Fibroblast of pulmonary artery (primary cell): ENCODE measurements around the gene ECHS1.
A peak's percentile ranks its signal among the peaks of the same experiment; 100 is the strongest.

Source experiments
- DNase-seq: peaks from one replicate; pipeline ENCODE4 v3.0.0-alpha.2; 2010; ENCODE audit warnings: low read depth
- H3K4me3 ChIP-seq: replicated peaks from 2 replicates; pipeline ENCODE4 v1.5.1; 2011; ENCODE audit warnings: low read depth, mild to moderate bottlenecking, control low read depth, low read length, moderate library complexity
- TF ChIP-seq, protein P1 (sequence below): IDR thresholded peaks from 2 replicates; pipeline ENCODE4 v1.5.1; 2011; ENCODE audit warnings: mild to moderate bottlenecking, control low read depth, low read length, inconsistent platforms; ENCODE audit errors: missing control alignments

ECHS1 gene

DNA sequence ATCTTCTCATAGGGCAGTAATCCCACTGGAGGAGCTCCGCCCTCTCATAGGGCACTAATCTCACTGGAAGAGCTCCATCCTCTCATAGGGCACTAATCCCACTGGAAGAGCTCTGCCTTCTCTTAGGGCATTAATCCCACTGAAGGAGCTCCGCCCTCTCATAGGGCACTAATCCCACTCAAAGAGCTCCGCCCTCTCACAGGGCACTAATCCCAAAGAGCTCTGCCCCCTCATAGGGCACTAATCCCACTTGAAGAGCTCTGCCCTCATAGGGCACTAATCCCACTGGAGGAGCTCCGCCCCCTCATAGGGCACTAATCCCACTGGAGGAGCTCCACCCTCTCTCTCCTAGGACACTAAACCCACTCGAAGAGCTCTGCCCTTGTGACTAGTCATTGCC lies 11.9 kb downstream of the ECHS1 start:
- DNase-seq, result no peak
- no peak overlapping the region for H3K4me3 ChIP-seq
- TF ChIP-seq, protein P1, sequence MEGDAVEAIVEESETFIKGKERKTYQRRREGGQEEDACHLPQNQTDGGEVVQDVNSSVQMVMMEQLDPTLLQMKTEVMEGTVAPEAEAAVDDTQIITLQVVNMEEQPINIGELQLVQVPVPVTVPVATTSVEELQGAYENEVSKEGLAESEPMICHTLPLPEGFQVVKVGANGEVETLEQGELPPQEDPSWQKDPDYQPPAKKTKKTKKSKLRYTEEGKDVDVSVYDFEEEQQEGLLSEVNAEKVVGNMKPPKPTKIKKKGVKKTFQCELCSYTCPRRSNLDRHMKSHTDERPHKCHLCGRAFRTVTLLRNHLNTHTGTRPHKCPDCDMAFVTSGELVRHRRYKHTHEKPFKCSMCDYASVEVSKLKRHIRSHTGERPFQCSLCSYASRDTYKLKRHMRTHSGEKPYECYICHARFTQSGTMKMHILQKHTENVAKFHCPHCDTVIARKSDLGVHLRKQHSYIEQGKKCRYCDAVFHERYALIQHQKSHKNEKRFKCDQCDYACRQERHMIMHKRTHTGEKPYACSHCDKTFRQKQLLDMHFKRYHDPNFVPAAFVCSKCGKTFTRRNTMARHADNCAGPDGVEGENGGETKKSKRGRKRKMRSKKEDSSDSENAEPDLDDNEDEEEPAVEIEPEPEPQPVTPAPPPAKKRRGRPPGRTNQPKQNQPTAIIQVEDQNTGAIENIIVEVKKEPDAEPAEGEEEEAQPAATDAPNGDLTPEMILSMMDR, result no peak

DNA sequence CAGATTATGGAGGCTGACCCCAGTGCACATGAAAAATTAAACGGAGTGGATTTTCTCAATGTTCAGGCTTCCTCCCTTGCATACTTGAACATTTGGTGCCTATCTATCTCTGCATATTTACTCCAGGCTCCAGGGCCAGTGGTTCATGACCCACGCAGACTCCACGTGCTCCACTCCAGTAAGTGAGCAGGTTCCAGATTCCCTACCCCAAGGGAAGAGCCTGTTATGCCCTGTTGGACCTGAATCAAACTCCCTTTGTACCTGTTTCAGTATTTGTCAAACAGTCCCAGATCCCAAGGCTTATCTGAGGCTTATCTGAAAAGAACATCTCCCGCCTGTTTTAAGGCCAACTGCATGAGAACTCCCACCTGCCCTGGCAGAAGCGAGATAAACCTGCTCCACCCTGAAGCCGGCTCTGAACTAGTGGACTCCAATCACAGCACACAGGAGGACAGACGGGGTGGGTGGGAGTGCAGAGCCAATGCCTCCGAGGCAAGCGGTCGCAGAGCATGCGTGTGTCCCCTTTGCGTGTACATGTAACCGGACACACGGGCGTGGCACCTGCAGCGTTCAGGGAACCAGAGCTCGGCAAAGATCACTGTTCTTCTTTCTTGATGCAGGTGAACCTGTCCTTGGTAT lies 13.1 kb downstream of the ECHS1 start:
- TF ChIP-seq, protein P1, result no peak
- DNase-seq, result no peak

DNA sequence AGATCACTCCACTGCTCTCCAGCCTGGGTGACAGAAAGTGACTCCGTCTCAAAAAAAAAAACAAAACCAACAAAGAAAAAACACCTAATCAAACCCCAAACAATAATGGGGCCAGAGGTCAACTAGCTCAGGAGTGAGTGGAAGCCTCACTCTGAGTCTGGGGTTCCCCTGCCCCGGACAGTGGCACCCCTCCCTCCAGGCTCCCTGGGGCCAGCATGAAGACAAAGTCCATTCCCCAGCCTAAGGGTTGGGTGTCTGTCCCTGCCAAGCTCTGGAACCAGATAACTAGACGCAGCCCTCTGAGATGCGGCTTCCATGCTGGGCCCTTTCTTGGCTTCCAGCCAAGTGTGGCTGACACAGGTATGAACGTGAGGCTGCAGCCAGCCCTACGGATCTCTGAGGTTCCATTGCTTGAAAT lies 13.6 kb downstream of the ECHS1 start:
- no peak for DNase-seq
- H3K4me3 ChIP-seq, result no peak overlapping the region
- TF ChIP-seq, protein P1, result no peak

More for the DNA sequence above, 13.1 kb downstream of the ECHS1 start:
- H3K4me3 ChIP-seq, result no peak overlapping the region

DNA sequence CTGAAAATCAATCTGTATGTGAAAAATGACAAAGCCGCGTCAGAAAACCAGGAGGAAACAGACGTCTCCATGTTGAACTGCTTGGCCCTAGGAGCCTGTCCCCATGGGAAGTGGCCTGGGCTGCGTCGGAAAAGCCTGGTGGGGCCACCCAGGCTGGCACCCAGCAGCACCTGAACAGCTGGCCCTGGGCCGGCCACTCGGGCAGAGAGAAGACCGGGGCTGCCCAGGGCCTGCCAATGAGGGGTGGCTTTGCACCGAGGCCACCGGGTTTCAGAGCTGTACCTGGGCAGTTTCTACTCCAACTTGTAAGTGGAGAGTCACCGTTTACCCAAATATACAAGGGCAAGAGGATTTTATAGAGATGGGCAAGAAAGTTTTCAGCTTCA lies 14.2 kb downstream of the ECHS1 start:
- DNase-seq, result no peak
- TF ChIP-seq, protein P1, result no peak
- H3K4me3 ChIP-seq, result no peak overlapping the region

DNA sequence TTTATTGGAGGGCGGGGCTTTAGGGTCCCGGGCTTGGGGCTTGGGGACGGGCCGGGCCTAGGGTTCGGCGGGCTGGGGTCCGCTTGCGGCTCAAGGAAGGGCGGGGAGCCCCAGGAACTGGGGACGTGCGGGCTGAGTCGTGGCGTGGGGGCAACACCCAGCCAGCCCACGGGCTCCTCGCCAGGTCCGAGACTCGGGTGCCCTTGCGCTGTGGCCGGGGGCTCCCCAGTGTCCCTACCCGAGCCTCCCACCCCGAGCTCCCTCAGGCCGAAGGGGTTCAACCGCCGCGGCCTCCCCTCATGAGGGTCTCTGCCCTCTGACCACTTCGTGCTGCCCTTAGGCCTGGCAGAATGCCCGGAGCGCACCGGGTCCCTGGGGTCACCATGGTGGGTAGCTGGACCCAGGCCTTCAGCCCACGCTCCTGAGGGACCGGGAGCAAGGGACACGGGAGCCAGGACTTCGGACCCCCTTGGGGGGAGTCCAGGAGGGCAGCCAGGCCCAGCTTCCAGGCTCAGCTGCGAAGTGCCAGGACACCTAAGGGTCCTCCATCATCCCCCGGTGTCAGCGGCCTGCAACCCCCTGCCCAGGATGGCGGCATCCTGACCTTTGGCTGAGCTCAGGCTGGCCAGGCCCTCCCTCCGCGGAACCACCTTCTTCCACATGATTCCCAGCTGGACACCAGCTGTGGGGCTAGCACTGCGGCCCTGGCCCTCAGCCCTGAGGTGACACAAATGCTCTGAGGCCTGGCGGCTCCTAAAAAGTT lies 14.8 kb downstream of the ECHS1 start:
- TF ChIP-seq, protein P1, result no peak
- H3K4me3 ChIP-seq, result no peak overlapping the region
- DNase-seq, result no peak

DNA sequence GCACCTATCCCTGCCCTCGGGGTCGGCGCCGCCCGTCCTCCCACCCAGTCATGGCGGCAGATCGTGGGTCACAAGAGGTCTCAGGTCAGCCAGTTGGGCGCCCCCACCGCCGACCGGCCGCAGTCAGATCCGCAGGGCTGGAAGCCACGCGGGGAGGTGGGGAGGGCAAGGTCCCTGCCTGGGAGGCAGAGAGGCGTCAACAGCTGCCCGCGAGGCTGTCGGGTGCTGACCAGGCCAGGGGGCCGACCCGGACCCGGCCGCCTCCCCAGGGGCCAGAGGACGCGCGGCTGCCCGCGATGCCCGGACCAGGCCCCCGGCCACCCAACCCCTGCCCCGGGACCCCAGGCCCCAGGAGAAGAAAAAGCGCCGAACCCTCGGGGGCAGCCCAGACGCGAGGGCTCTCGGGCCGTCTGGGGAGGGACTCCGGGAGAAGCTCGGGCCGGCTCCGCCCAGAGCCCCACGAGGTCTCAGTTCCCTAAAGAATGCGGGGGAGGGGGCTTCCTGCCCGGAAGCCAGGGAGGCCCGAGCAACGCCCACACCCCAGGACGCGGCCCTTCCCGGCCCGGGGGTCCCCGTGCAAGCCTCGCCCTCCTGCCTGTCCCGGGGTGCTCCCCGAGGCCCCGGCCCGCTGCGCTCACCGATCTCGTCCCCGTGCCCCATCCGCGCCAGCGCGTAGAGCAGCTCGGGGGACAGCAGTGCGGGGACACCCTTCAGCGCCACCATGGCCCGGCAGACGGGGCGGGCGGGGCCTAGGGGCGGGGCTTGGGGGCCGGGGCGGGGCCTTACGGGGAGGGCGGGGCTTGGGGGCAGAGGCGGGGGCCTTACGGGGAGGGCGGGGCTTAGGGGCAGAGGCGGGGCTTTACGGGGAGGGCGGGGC lies 15.6 kb downstream of the ECHS1 start, which contains the start of gene FUOM:
FUOM (minus strand) TSS at position 735 of the 877 bp plus-strand sequence; CDS start at position 723, 12 bp downstream.
- DNase-seq, result peak; percentile 63
- TF ChIP-seq, protein P1, result no peak
- peak within 1 kb of the TSS; percentile 56 for H3K4me3 ChIP-seq
